Mesendoderm (in vitro differentiated cells): ENCODE data around the gene LMBRD2.

Experiments used
- DNase-seq: peaks from one replicate; pipeline ENCODE4 v3.0.0; 2013
- H2AK5ac ChIP-seq: 2 replicates; pipeline ENCODE4 v1.6.1; 2013; ENCODE audit warnings: low read length, inconsistent platforms
- H2BK120ac ChIP-seq: 2 replicates; pipeline ENCODE4 v1.6.1; 2013; ENCODE audit warnings: low read depth, mild to moderate bottlenecking, low read length, moderate library complexity, mixed read lengths
- H2BK15ac ChIP-seq: replicated peaks from 2 replicates; pipeline ENCODE4 v1.6.1; 2013; ENCODE audit warnings: low read depth, mild to moderate bottlenecking, moderate library complexity
- H2BK5ac ChIP-seq: 2 replicates; pipeline ENCODE4 v1.6.1; 2013; ENCODE audit warnings: low read length, inconsistent platforms
- H3K18ac ChIP-seq: 2 replicates; pipeline ENCODE4 v1.6.1; 2013; ENCODE audit warnings: mild to moderate bottlenecking, low read length, mixed read lengths
- H3K23ac ChIP-seq: one replicate; pipeline ENCODE4 v1.6.1; 2013; ENCODE audit warnings: low read length
- H3K27ac ChIP-seq: 2 replicates; pipeline ENCODE4 v1.5.1; 2013; ENCODE audit warnings: low read depth, mild to moderate bottlenecking, inconsistent platforms, low read length, moderate library complexity
- H3K27me3 ChIP-seq: 2 replicates; pipeline ENCODE4 v1.6.1; 2013; ENCODE audit warnings: low read length, control low read depth, mild to moderate bottlenecking, inconsistent platforms; ENCODE audit not compliant: insufficient read depth, poor library complexity
- H3K36me3 ChIP-seq: 2 replicates; pipeline ENCODE4 v1.6.1; 2013; ENCODE audit warnings: low read length, inconsistent platforms; ENCODE audit not compliant: control insufficient read depth, insufficient read depth
- H3K4ac ChIP-seq: one replicate; pipeline ENCODE4 v1.6.1; 2013; ENCODE audit warnings: low read depth, mild to moderate bottlenecking, low read length, moderate library complexity
- H3K4me1 ChIP-seq: 2 replicates; pipeline ENCODE4 v1.6.1; 2013; ENCODE audit warnings: low read depth, low read length, inconsistent platforms; ENCODE audit not compliant: control insufficient read depth
- H3K4me2 ChIP-seq: 2 replicates; pipeline ENCODE4 v1.6.1; 2013; ENCODE audit warnings: low read length
- H3K4me3 ChIP-seq: 2 replicates; pipeline ENCODE4 v1.5.1; 2013; ENCODE audit warnings: mild to moderate bottlenecking, low read length
- H3K56ac ChIP-seq: one replicate; pipeline ENCODE4 v1.6.1; 2013; ENCODE audit warnings: low read length
- H3K79me1 ChIP-seq: 2 replicates; pipeline ENCODE4 v1.6.1; 2013; ENCODE audit warnings: low read length, inconsistent platforms
- H3K79me2 ChIP-seq: 2 replicates; pipeline ENCODE4 v1.6.1; 2013; ENCODE audit warnings: mild to moderate bottlenecking, low read length; ENCODE audit not compliant: control insufficient read depth, insufficient read depth
- H3K9ac ChIP-seq: 2 replicates; pipeline ENCODE4 v1.6.1; 2013; ENCODE audit warnings: low read length, inconsistent platforms
- H4K5ac ChIP-seq: one replicate; pipeline ENCODE4 v1.6.1; 2013; ENCODE audit warnings: low read length
- H4K8ac ChIP-seq: one replicate; pipeline ENCODE4 v1.6.1; 2013; ENCODE audit warnings: low read depth, mild to moderate bottlenecking, control low read depth, low read length, moderate library complexity
- WGBS: extraction: QIAGEN DNeasy Blood & Tissue Kit; methylation state at CpG from one replicate; pipeline ENCODE4 v1.1.7; 2013; ENCODE audit warnings: low lambda C conversion rate, missing lambda C conversion rate; ENCODE audit not compliant: insufficient coverage; ENCODE audit errors: extremely low coverage; 5-methylcytosine and 5-hydroxymethylcytosine counted together

Gene LMBRD2

DNA sequence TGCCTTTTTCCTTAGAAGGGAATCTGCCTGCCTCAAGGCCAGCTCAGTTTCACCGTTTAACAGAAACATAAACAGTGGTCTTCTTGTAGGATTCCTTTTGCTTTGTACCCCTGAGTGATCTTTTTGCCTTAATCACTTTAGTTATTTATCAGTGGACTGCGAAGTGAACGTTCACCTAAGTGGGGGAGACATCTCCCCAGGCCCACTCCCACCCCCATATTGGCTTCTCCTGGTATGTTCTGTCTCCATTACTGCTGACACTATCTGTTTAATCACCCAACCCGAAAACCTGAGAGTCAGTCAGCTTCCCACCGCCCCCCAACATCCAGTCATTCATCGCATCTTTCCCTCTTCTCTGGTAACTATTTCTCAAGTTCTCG, 1.6 kb upstream of the LMBRD2 start:
- Histone ChIP-seq H2AK5ac (no peak overlapping the region), H3K4me3 (no peak overlapping the region), H3K4ac (no peak overlapping the region), H3K4me1 (peaks cover 13% of the 10 kb centered on the region), H2BK120ac (no peak overlapping the region), H3K23ac (no peak overlapping the region), H4K5ac (no peak overlapping the region), H3K9ac (peak overlapping the region; percentile 62), H2BK15ac (no peak overlapping the region), H2BK5ac (no peak overlapping the region), H3K27ac (no peak overlapping the region), H3K18ac (no peak overlapping the region), H3K79me1 (peaks cover 10% of the 10 kb centered on the region), H3K56ac (peak overlapping the region; percentile 78), H3K27me3 (no peaks in the 10 kb centered on the region), H3K4me2 (peak overlapping the region; percentile 19), H4K8ac (no peak overlapping the region), H3K79me2 (peaks cover 35% of the 10 kb centered on the region), H3K36me3 (peaks cover 2% of the 10 kb centered on the region)
- DNase-seq, result no peak
- no CpG with 5 or more reads among the region's 7 CpGs for WGBS

DNA sequence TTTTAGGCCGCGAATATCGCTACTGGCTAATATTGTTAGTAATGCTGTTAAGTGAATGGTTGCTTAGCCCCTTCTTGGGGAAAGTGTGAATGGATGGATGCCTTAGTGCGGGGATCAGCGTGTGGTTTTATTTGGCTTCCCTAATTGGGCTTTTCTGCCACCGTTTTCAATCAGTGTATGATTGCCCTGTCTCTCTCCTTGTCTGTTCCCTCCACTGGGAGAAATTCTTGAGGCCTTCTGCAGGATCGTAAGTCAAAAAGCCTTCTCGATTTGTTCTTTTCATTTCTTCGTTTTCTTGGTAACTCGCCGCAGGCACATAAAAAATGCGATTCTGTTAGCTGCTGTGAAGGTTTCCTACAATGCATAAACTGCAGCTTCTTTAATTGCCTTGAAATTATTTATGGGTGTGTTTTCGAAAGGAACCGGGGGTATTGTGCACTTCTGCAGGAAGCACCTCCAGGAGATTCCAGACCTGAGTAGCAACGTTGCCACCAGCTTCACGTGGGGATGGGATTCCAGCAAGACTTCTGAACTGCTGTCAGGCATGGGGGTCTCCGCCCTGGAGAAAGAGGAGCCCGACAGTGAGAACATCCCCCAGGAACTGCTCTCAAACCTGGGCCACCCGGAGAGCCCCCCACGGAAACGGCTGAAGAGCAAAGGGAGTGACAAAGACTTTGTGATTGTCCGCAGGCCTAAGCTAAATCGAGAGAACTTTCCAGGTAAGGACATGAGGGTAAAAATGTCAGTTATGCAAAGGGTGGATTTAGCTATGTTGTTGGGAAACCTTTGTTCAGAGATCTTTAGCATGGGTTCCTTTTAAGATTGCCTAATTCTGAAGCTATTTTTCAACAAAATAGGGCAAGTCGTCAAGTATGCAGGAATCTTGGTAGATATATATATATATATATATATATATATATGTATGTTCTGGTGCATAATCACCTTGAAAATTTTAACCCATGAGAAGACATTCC, 924 bp upstream of the LMBRD2 start:
- Histone ChIP-seq H3K4me1 (peaks cover 11% of the 10 kb centered on the region), H2AK5ac (no peak overlapping the region), H3K4me3 (peak overlapping the region; percentile 97), H3K79me1 (peaks cover 9% of the 10 kb centered on the region), H3K27ac (peak overlapping the region; percentile 27), H3K79me2 (peaks cover 31% of the 10 kb centered on the region), H3K36me3 (peaks cover 2% of the 10 kb centered on the region), H3K23ac (peak overlapping the region; percentile 59), H3K18ac (peak overlapping the region; percentile 52), H4K8ac (no peak overlapping the region), H3K4me2 (peak overlapping the region; percentile 77), H3K27me3 (no peaks in the 10 kb centered on the region), H2BK15ac (no peak overlapping the region), H2BK5ac (peak overlapping the region; percentile 52), H4K5ac (no peak overlapping the region), H3K9ac (peak overlapping the region; percentile 98), H3K56ac (peak overlapping the region; percentile 93), H2BK120ac (no peak overlapping the region), H3K4ac (peak overlapping the region; percentile 60)
- no CpG with 5 or more reads among the region's 24 CpGs for WGBS
- peak; percentile 46 for DNase-seq

DNA sequence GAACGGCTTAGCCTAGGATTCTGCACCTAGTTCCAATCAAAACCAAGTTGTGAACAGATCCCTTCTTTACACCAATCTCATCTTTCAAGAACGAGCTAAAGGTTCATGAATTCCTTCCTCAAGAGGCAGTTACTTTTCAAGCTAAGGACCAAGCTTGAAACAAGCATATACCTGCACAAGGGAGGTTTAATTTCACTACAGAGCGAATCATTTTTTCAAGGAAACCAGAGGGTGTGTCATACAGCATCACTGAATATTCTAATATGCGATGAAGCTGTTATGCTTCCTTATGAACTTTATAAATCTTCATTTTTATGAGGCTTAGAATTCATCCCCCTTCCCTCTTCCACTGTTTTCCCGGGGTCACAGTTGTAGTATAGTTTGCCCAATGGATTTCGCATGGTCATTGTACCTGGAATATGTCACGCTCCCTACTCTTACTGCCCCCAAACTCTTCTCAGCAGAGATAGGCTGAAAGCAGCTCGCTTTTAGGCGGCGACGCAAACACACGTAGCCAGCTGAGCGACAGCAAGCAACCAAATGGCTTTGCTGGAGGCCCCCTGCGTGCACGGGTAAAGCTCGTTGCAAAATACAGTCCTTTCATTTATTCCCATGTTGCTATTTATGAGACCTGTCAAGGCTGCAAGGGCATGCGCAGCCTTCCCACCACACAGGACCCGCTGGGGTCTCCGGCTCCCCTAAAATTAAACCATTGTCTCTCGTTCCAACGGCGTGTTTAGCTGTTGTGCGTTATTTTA, 832 bp downstream of the LMBRD2 start:
- Histone ChIP-seq H3K18ac (no peak overlapping the region), H3K4me3 (peak overlapping the region; percentile 89), H3K56ac (peak overlapping the region; percentile 86), H4K8ac (no peak overlapping the region), H3K4me2 (peak overlapping the region; percentile 45), H3K9ac (peak overlapping the region; percentile 85), H3K27me3 (no peaks in the 10 kb centered on the region), H3K36me3 (peaks cover 2% of the 10 kb centered on the region), H3K4ac (no peak overlapping the region), H2AK5ac (no peak overlapping the region), H4K5ac (no peak overlapping the region), H2BK5ac (no peak overlapping the region), H3K27ac (no peak overlapping the region), H3K79me1 (peaks cover 8% of the 10 kb centered on the region), H3K4me1 (peaks cover 5% of the 10 kb centered on the region), H2BK15ac (no peak overlapping the region), H2BK120ac (no peak overlapping the region), H3K79me2 (peaks cover 25% of the 10 kb centered on the region), H3K23ac (no peak overlapping the region)
- no CpG with 5 or more reads among the region's 23 CpGs for WGBS
- peak; percentile 75 for DNase-seq

DNA sequence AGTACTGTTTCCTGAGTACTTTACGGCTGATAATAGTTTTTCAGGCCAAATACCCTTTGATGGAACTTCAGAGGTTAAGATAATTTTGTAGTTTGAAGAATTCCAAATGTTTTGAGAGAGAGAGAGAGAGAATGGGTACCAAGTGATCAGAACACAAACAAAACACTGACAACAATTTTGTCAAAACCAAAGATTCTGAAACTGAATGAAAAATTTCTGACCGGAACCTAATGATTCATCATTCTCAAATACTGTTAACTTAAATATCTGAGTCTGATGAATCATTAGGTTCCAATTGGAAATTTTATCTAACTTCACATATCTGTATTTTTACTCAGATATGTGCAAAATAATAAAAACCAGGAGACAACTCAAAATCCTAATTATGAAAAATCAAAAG, 4.0 kb downstream of the LMBRD2 start:
- no peak overlapping the region for H2AK5ac ChIP-seq
- peaks cover 3% of the 10 kb centered on the region for H3K79me1 ChIP-seq
- H3K4me2 ChIP-seq, result no peak overlapping the region
- H3K4me3 ChIP-seq, result no peak overlapping the region
- H3K56ac ChIP-seq, result no peak overlapping the region
- H3K79me2 ChIP-seq, result peaks cover 6% of the 10 kb centered on the region
- H4K8ac ChIP-seq, result no peak overlapping the region
- H3K4ac ChIP-seq, result no peak overlapping the region
- no peak for DNase-seq
- no peaks in the 10 kb centered on the region for H3K36me3 ChIP-seq
- H3K18ac ChIP-seq, result no peak overlapping the region
- no peak overlapping the region for H3K9ac ChIP-seq
- no peak overlapping the region for H3K27ac ChIP-seq
- H2BK15ac ChIP-seq, result no peak overlapping the region
- H2BK120ac ChIP-seq, result no peak overlapping the region
- no peak overlapping the region for H4K5ac ChIP-seq
- no peak overlapping the region for H3K23ac ChIP-seq
- H3K4me1 ChIP-seq, result no peaks in the 10 kb centered on the region
- H3K27me3 ChIP-seq, result no peaks in the 10 kb centered on the region
- WGBS, result no CpG with 5 or more reads among the region's 2 CpGs
- no peak overlapping the region for H2BK5ac ChIP-seq

- Histone ChIP-seq H3K9ac (no peak overlapping the region), H4K5ac (no peak overlapping the region), H2BK120ac (no peak overlapping the region), H3K36me3 (no peaks in the 10 kb centered on the region), H3K4me1 (no peaks in the 10 kb centered on the region), H3K56ac (no peak overlapping the region), H3K27ac (no peak overlapping the region), H2BK15ac (no peak overlapping the region), H2AK5ac (no peak overlapping the region), H3K4ac (no peak overlapping the region), H4K8ac (no peak overlapping the region), H3K23ac (no peak overlapping the region), H3K79me1 (no peaks in the 10 kb centered on the region), H3K4me3 (no peak overlapping the region), H3K4me2 (no peak overlapping the region), H3K79me2 (no peaks in the 10 kb centered on the region), H3K18ac (no peak overlapping the region), H3K27me3 (no peaks in the 10 kb centered on the region), H2BK5ac (no peak overlapping the region)
- DNase-seq, result no peak
- no CpG with 5 or more reads among the region's 3 CpGs for WGBS
Measured at GRCh38 chr5:36146390-36146789, 5.3 kb downstream of the LMBRD2 start.
